ENCODE measurements around the gene APOD. TPM values are rescaled to one million over a fixed set of nuclear protein-coding genes. Genes with fewer than 3 reads are reported as not detected.

The APOD gene
- total RNA-seq, 1 donor from 2014 or later: 236 TPM

- TF ChIP-seq CTCF (IDR thresholded peaks at IDR 0.05): no peak
- H3K4me3 ChIP-seq: no peak overlapping the region
- no peaks in the 10 kb centered on the region for H3K9me3 ChIP-seq
- peak in 1 of 2 donors; percentile 78 for DNase-seq (ENCODE audit: low spot score in 2 of 2)
- intact Hi-C loops (cut with DNase I): loop anchor here (5.0 to 10.0 kb wide), 5 partner anchors 110 to 1470 kb away; partner anchors contain the start of genes LSG1, RNF168 and XXYLT1
- H3K4me1 ChIP-seq: peaks cover 21 to 38% of the 10 kb centered on the region in 2 donors
- H3K27me3 ChIP-seq: no peaks in the 10 kb centered on the region
- H3K36me3 ChIP-seq: no peaks in the 10 kb centered on the region
- H3K27ac ChIP-seq: peak overlapping the region; percentile 87 to 93
Measured at GRCh38 chr3:195544634-195545033, 39.1 kb downstream of the APOD start.

GRCh38 chr3:195544230-195544536 is 39.6 kb downstream of the APOD start:
- H3K36me3 ChIP-seq: no peaks in the 10 kb centered on the region
- no peak for DNase-seq (ENCODE audit: low spot score in 2 of 2)
- H3K27ac ChIP-seq: peak overlapping the region; percentile 87 to 93
- no peak for TF ChIP-seq CTCF (IDR thresholded peaks at IDR 0.05)
- peaks cover 21 to 38% of the 10 kb centered on the region in 2 donors for H3K4me1 ChIP-seq
- intact Hi-C loops (cut with DNase I): loop anchor here (5.0 to 10.0 kb wide), 5 partner anchors 111 to 1469 kb away; partner anchors contain the start of genes LSG1, RNF168 and XXYLT1
- peak overlapping the region; percentile 78 to 83 for H3K4me3 ChIP-seq
- no peaks in the 10 kb centered on the region for H3K9me3 ChIP-seq
- no peaks in the 10 kb centered on the region for H3K27me3 ChIP-seq

GRCh38 chr3:195543500-195544229 is 40.1 kb downstream of the APOD start:
- no peak for TF ChIP-seq CTCF (IDR thresholded peaks at IDR 0.05)
- peak in 1 of 2 donors; percentile 70 for DNase-seq (ENCODE audit: low spot score in 2 of 2)
- intact Hi-C loops (cut with DNase I): loop anchor here (1.0 to 10.0 kb wide), 6 partner anchors 100 to 1469 kb away; partner anchors contain the start of genes ACAP2, LSG1, RNF168 and XXYLT1
- H3K4me1 ChIP-seq: peaks cover 21 to 41% of the 10 kb centered on the region in 2 donors
- no peaks in the 10 kb centered on the region for H3K27me3 ChIP-seq
- no peaks in the 10 kb centered on the region for H3K9me3 ChIP-seq
- no peaks in the 10 kb centered on the region for H3K36me3 ChIP-seq
- peak overlapping the region; percentile 87 to 93 for H3K27ac ChIP-seq
- peak overlapping the region; percentile 78 to 83 for H3K4me3 ChIP-seq

- intact Hi-C loops (cut with DNase I): loop anchor here (1.0 to 10.0 kb wide), 6 partner anchors 100 to 1468 kb away; partner anchors contain the start of genes ACAP2, LSG1, RNF168 and XXYLT1
- H3K36me3 ChIP-seq: no peaks in the 10 kb centered on the region
- TF ChIP-seq CTCF (IDR thresholded peaks at IDR 0.05): no peak
- H3K4me3 ChIP-seq: peak within 1 kb of the TSS; percentile 78 to 83
- H3K4me1 ChIP-seq: peaks cover 21 to 48% of the 10 kb centered on the region in 2 donors
- H3K27me3 ChIP-seq: no peaks in the 10 kb centered on the region
- H3K27ac ChIP-seq: peak within 1 kb of the TSS; percentile 87 to 93
- H3K9me3 ChIP-seq: no peaks in the 10 kb centered on the region
- DNase-seq (ENCODE audit: low spot score in 2 of 2): peak; percentile 51 to 95
Measured at GRCh38 chr3:195542698-195543499, 40.8 kb downstream of the APOD start, which contains the start of gene PPP1R2. PPP1R2 (minus strand) TSS chr3:195543325; CDS start chr3:195543025, 300 bp downstream.

- Histone ChIP-seq H3K36me3 (no peaks in the 10 kb centered on the region), H3K4me3 (peak overlapping the region; percentile 78 to 83), H3K4me1 (peaks cover 21 to 48% of the 10 kb centered on the region in 2 donors), H3K27ac (peak overlapping the region; percentile 87 to 93), H3K9me3 (no peaks in the 10 kb centered on the region), H3K27me3 (no peaks in the 10 kb centered on the region)
- no peak for TF ChIP-seq CTCF (IDR thresholded peaks at IDR 0.05)
- no peak for DNase-seq (ENCODE audit: low spot score in 2 of 2)
- intact Hi-C loops (cut with DNase I): loop anchor here (5.0 to 10.0 kb wide), 5 partner anchors 112 to 1468 kb away; partner anchors contain the start of genes LSG1, RNF168 and XXYLT1
Measured at GRCh38 chr3:195542316-195542697, 41.4 kb downstream of the APOD start.

All from ascending aorta (tissue), 2 donors.